GM21576 (cell line): ENCODE measurements around the gene IL33.
"Not testable (repeated sequence)": the region's sequence is repeated elsewhere in the genome, so short reads cannot be mapped to it uniquely, and the experiment has no call there.

ENCODE experiments used
- ATAC-seq: cut with Tn5 transposase; IDR thresholded peaks from one replicate; pipeline ENCODE4 v1.9.1; 2021; ENCODE audit warnings: mild to moderate bottlenecking, moderate library complexity; ENCODE audit not compliant: unreplicated experiment

IL33 gene

GRCh38 chr9:6215562-6215961 is at the start of gene IL33:
Gene IL33, plus strand, starts transcription at chr9:6215807. Its CDS starts 25,888 bp downstream, at chr9:6241695.
- ATAC-seq, result no peak

GRCh38 chr9:6171667-6172066 is 43.9 kb upstream of the IL33 start:
- ATAC-seq, result no peak

- no peak for ATAC-seq
Observed at GRCh38 chr9:6173914-6174313, 41.7 kb upstream of the IL33 start.

- not testable (repeated sequence) for ATAC-seq
Observed at GRCh38 chr9:6182549-6183226, 32.9 kb upstream of the IL33 start.

- no peak for ATAC-seq
Observed at GRCh38 chr9:6183227-6183551, 32.4 kb upstream of the IL33 start.

GRCh38 chr9:6183627-6184026 is 32.0 kb upstream of the IL33 start:
- ATAC-seq, result no peak

GRCh38 chr9:6184749-6185645 is 30.6 kb upstream of the IL33 start:
- ATAC-seq, result peak; percentile 92

GRCh38 chr9:6186691-6187090 is 28.9 kb upstream of the IL33 start:
- no peak for ATAC-seq

- no peak for ATAC-seq
Observed at GRCh38 chr9:6187272-6187671, 28.3 kb upstream of the IL33 start.

- no peak for ATAC-seq
Observed at GRCh38 chr9:6188466-6188865, 27.1 kb upstream of the IL33 start.

- no peak for ATAC-seq
Observed at GRCh38 chr9:6188906-6189305, 26.7 kb upstream of the IL33 start.

- ATAC-seq, result no peak
Observed at GRCh38 chr9:6194934-6195333, 20.7 kb upstream of the IL33 start.

GRCh38 chr9:6195714-6196360 is 19.8 kb upstream of the IL33 start:
- ATAC-seq, result no peak

GRCh38 chr9:6197330-6197729 is 18.3 kb upstream of the IL33 start:
- ATAC-seq, result no peak

GRCh38 chr9:6198251-6198650 is 17.4 kb upstream of the IL33 start:
- ATAC-seq, result no peak

- no peak for ATAC-seq
Observed at GRCh38 chr9:6199596-6199995, 16.0 kb upstream of the IL33 start.

- no peak for ATAC-seq
Observed at GRCh38 chr9:6200761-6201160, 14.8 kb upstream of the IL33 start.

GRCh38 chr9:6209966-6210365 is 5.6 kb upstream of the IL33 start:
- ATAC-seq, result no peak

GRCh38 chr9:6212722-6213375 is 2.8 kb upstream of the IL33 start:
- ATAC-seq, result no peak

- ATAC-seq, result no peak
Observed at GRCh38 chr9:6214434-6214833, 1.2 kb upstream of the IL33 start.

GRCh38 chr9:6214903-6215302 is 704 bp upstream of the IL33 start:
- no peak for ATAC-seq
